Hypothalamus (tissue), 51 donors: ENCODE measurements around the gene KRT77.
"Not testable (repeated sequence)": the region's sequence is repeated elsewhere in the genome, so short reads cannot be mapped to it uniquely, and the experiment has no call there.

Experiments
- DNase-seq, 51 donors: peaks; one replicate each; lab custom pipeline; 2025; lab: John Stamatoyannopoulos, UW

KRT77 gene

GRCh38 chr12:52724384-52724783 lies 21.1 kb upstream of the KRT77 start:
- no peak for DNase-seq

- DNase-seq = no peak
These were observed 19.4 kb upstream of the KRT77 start for GRCh38 chr12:52722680-52723079.

- no peak for DNase-seq
These were observed 18.6 kb upstream of the KRT77 start for GRCh38 chr12:52721838-52722470.

- DNase-seq = no peak
These were observed 17.1 kb upstream of the KRT77 start for GRCh38 chr12:52720365-52720886.

GRCh38 chr12:52716061-52716460 lies 12.7 kb upstream of the KRT77 start:
- DNase-seq = no peak

- DNase-seq = no peak
These were observed 12.1 kb upstream of the KRT77 start for GRCh38 chr12:52715416-52715815.

GRCh38 chr12:52714887-52715281 lies 11.6 kb upstream of the KRT77 start:
- no peak for DNase-seq

GRCh38 chr12:52713960-52714886 lies 10.9 kb upstream of the KRT77 start:
- DNase-seq = no peak

- not testable (repeated sequence) for DNase-seq
These were observed 8.8 kb upstream of the KRT77 start for GRCh38 chr12:52712122-52712521.

GRCh38 chr12:52710730-52711129 lies 7.4 kb upstream of the KRT77 start:
- no peak for DNase-seq

GRCh38 chr12:52708010-52708409 lies 4.7 kb upstream of the KRT77 start:
- DNase-seq = no peak

GRCh38 chr12:52704464-52704863 lies 1.1 kb upstream of the KRT77 start:
- no peak for DNase-seq

GRCh38 chr12:52703878-52704277 lies 554 bp upstream of the KRT77 start:
- DNase-seq = no peak

- no peak for DNase-seq
These were observed 986 bp downstream of the KRT77 start for GRCh38 chr12:52702338-52702737.

GRCh38 chr12:52701281-52701680 lies 2.0 kb downstream of the KRT77 start:
- no peak for DNase-seq

- no peak for DNase-seq
These were observed 3.4 kb downstream of the KRT77 start for GRCh38 chr12:52699960-52700359.

GRCh38 chr12:52699373-52699772 lies 4.0 kb downstream of the KRT77 start:
- DNase-seq = no peak

- DNase-seq = no peak
These were observed 4.5 kb downstream of the KRT77 start for GRCh38 chr12:52698651-52699340.

- no peak for DNase-seq
These were observed 6.2 kb downstream of the KRT77 start for GRCh38 chr12:52697058-52697582.

GRCh38 chr12:52696588-52696987 lies 6.7 kb downstream of the KRT77 start:
- DNase-seq = no peak

GRCh38 chr12:52695039-52695438 lies 8.3 kb downstream of the KRT77 start:
- DNase-seq = no peak
